ENCODE data around the gene DDX28. TPM values are rescaled to one million over a fixed set of nuclear protein-coding genes. Genes with fewer than 3 reads are reported as not detected.
"Not testable (repeated sequence)": the region's sequence is repeated elsewhere in the genome, so short reads cannot be mapped to it uniquely, and the experiment has no call there.

The DDX28 gene
- polyA plus RNA-seq, 2 of the 4 experiments (the other 2 are of a cell fraction): 14.0 to 14.9 TPM

DNA sequence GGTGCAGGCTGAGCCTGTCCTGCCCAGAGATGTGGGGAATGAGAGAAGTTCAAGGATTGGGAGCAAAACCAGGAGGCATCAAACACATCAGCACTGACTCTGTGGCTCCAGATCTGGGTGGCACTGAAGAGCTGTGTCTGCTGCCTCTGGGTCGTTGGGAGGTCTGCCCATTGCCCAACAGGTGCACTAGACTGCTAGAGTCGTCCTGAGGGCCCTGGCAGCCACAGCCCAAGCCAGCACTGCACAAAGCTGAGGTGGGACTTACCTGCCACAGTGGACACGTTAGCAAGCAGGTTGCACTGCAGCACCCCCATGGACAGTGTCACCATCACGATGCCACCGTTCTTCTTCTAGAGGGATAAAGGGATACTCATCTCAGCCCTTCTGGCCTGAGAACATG is 46.0 kb downstream of the DDX28 start:
- Histone ChIP-seq H3K4me1 (no peaks in the 10 kb centered on the region), H3K9me3 (no peaks in the 10 kb centered on the region), H3K4me3 (no peak overlapping the region), H3K27ac (no peak overlapping the region), H3K4me2 (no peak overlapping the region)
- 44% methylated on average over 5 of the region's 5 CpGs for WGBS (ENCODE audit: missing lambda C conversion rate)
- TF ChIP-seq POLR2AphosphoS2 (conservative IDR thresholded peaks at IDR 0.05; ENCODE audit: low read length): no peak
- no peak for TF ChIP-seq RARB (CRISPR knock-in tag; IDR thresholded peaks at IDR 0.05)
- TF ChIP-seq, protein P1, sequence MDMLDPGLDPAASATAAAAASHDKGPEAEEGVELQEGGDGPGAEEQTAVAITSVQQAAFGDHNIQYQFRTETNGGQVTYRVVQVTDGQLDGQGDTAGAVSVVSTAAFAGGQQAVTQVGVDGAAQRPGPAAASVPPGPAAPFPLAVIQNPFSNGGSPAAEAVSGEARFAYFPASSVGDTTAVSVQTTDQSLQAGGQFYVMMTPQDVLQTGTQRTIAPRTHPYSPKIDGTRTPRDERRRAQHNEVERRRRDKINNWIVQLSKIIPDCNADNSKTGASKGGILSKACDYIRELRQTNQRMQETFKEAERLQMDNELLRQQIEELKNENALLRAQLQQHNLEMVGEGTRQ (IDR thresholded peaks at IDR 0.05): no peak
- no peak for TF ChIP-seq HOXB13 (CRISPR knock-in tag; IDR thresholded peaks at IDR 0.05; ENCODE audit: low read depth)
- TF ChIP-seq GATA3 (IDR thresholded peaks at IDR 0.05; ENCODE audit: borderline replicate concordance): no peak
- TF ChIP-seq EHMT2 (IDR thresholded peaks at IDR 0.05; ENCODE audit: low read depth): no peak
- no peak for TF ChIP-seq HDAC2 (IDR thresholded peaks at IDR 0.05)
- no peak for TF ChIP-seq KDM1A (IDR thresholded peaks at IDR 0.05; ENCODE audit: low read depth)
- TF ChIP-seq HMGXB4 (CRISPR knock-in tag; IDR thresholded peaks at IDR 0.05; ENCODE audit: borderline replicate concordance): no peak
- TF ChIP-seq NPAS2 (CRISPR knock-in tag; IDR thresholded peaks at IDR 0.05; ENCODE audit: borderline replicate concordance): no peak
- DNase-seq (ENCODE audit: low read depth in 1 of 2, low spot score in 1 of 2) (no peak), ATAC-seq (peak; percentile 26 to 28; a peak in 4 of 6 replicates), FAIRE-seq (no peak)
- ChIA-PET CTCF (no interaction called here), POLR2A (no interaction called here)

GRCh38 chr16:67976205-67976604 is 46.8 kb downstream of the DDX28 start:
- POLR2A ChIA-PET: no interaction called here
- TF ChIP-seq JUNB (IDR thresholded peaks at IDR 0.05) (no peak), BHLHE40 (IDR thresholded peaks at IDR 0.05; ENCODE audit: low read depth, low read length) (no peak), EHF (CRISPR knock-in tag; IDR thresholded peaks at IDR 0.05) (no peak)
- Histone ChIP-seq H3K4me3 (no peak overlapping the region), H3K27ac (no peak overlapping the region), H3K4me2 (no peak overlapping the region), H3K4me1 (no peaks in the 10 kb centered on the region), H3K9me3 (no peaks in the 10 kb centered on the region)
- FAIRE-seq: no peak
- DNase-seq (ENCODE audit: low read depth in 1 of 2, low spot score in 1 of 2): no peak
- WGBS (ENCODE audit: missing lambda C conversion rate): 100% methylated on average over 1 of the region's 2 CpGs
- CTCF ChIA-PET: no interaction called here
- ATAC-seq: peak in 1 of 2 experiments; percentile 30; a peak in 1 of 6 replicates

GRCh38 chr16:67975321-67976105 is 47.5 kb downstream of the DDX28 start:
- H3K9me3 ChIP-seq: no peaks in the 10 kb centered on the region
- POLR2A ChIA-PET: no interaction called here
- no peak overlapping the region for H3K4me3 ChIP-seq
- WGBS (ENCODE audit: missing lambda C conversion rate): 58% methylated on average over 14 of the region's 14 CpGs
- no peak overlapping the region for H3K4me2 ChIP-seq
- DNase-seq (ENCODE audit: low read depth in 1 of 2, low spot score in 1 of 2): no peak
- no peaks in the 10 kb centered on the region for H3K4me1 ChIP-seq
- CTCF ChIA-PET: no interaction called here
- no peak for FAIRE-seq
- no peak for ATAC-seq
- no peak for TF ChIP-seq MYC (IDR thresholded peaks at IDR 0.05; ENCODE audit: borderline replicate concordance, low read length)
- TF ChIP-seq, protein P1 (IDR thresholded peaks at IDR 0.05): no peak
- TF ChIP-seq JUNB (IDR thresholded peaks at IDR 0.05): no peak
- no peak for TF ChIP-seq CBX2 (IDR thresholded peaks at IDR 0.05; ENCODE audit: borderline replicate concordance, low read depth)
- TF ChIP-seq HOXB13 (CRISPR knock-in tag; IDR thresholded peaks at IDR 0.05; ENCODE audit: low read depth): no peak
- TF ChIP-seq, protein P2, sequence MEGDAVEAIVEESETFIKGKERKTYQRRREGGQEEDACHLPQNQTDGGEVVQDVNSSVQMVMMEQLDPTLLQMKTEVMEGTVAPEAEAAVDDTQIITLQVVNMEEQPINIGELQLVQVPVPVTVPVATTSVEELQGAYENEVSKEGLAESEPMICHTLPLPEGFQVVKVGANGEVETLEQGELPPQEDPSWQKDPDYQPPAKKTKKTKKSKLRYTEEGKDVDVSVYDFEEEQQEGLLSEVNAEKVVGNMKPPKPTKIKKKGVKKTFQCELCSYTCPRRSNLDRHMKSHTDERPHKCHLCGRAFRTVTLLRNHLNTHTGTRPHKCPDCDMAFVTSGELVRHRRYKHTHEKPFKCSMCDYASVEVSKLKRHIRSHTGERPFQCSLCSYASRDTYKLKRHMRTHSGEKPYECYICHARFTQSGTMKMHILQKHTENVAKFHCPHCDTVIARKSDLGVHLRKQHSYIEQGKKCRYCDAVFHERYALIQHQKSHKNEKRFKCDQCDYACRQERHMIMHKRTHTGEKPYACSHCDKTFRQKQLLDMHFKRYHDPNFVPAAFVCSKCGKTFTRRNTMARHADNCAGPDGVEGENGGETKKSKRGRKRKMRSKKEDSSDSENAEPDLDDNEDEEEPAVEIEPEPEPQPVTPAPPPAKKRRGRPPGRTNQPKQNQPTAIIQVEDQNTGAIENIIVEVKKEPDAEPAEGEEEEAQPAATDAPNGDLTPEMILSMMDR (IDR thresholded peaks at IDR 0.05): no peak
- no peak for TF ChIP-seq CBX8 (IDR thresholded peaks at IDR 0.05)
- H3K27ac ChIP-seq: no peak overlapping the region

DNA sequence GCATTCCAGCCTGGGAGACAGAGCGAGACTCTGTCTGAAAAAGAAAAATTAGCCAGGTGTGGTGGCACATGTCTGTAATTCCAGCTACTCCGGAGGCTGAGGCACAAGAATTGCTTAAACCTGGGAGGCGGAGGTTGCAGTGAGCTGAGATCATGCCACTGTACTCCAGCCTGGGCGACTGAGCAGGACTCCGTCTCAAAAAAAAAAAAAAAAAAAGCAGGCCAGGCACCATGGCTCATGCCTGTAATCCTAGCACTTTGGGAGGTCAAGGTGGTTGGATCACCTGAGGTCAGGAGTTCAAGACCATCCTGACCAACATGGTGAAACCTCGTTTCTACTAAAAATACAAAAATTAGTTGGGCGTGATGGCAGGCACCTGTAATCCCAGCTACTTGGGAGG is 50.7 kb downstream of the DDX28 start:
- not testable (repeated sequence) for H3K4me3 ChIP-seq; H3K27ac ChIP-seq; H3K4me2 ChIP-seq; H3K9me3 ChIP-seq; FAIRE-seq; H3K4me1 ChIP-seq; ATAC-seq; DNase-seq (ENCODE audit: low read depth in 1 of 2, low spot score in 1 of 2)
- ChIA-PET POLR2A (interaction anchor here (0.6 kb wide), 1 partner anchor 165 kb away, joined by 6 read pairs; no protein-coding TSS in a partner anchor), CTCF (interaction anchor here (1.4 kb wide), 1 partner anchor 10 kb away, joined by 5 read pairs; no protein-coding TSS in a partner anchor)
- 83% methylated on average over 7 of the region's 7 CpGs for WGBS (ENCODE audit: missing lambda C conversion rate)
